GM23248 (cell line): ENCODE data around the gene KIAA1958.

Experiments
- EZH2 ChIP-seq: fragments of 200-600 bp; sonication (generic); IDR thresholded peaks from 2 replicates; pipeline ENCODE4 v1.6.1; 2018; ENCODE audit warnings: antibody characterized with exemption, mild to moderate bottlenecking; ENCODE audit not compliant: insufficient read depth, poor library complexity, severe bottlenecking
- EZH2phosphoT487 ChIP-seq: fragments of 200-600 bp; sonication (generic); IDR thresholded peaks from 2 replicates; pipeline ENCODE4 v1.6.1; 2018; ENCODE audit warnings: antibody characterized with exemption, moderate library complexity, mild to moderate bottlenecking, low read depth; ENCODE audit not compliant: insufficient read depth

- TF ChIP-seq EZH2: no peak
- TF ChIP-seq EZH2phosphoT487: no peak
Measured at GRCh38 chr9:112601636-112602035, 115.0 kb downstream of the KIAA1958 start.
